WTC11 (cell line): Measurements from ENCODE around the gene MAPK12.

Experiments used
- CTCF ChIP-seq: fragments of 200-600 bp; IDR thresholded peaks from 2 replicates; pipeline ENCODE4 v1.8.0; 2022; ENCODE audit warnings: antibody characterized with exemption
- ETV6 ChIP-seq: sonication (generic); formaldehyde crosslinking; IDR thresholded peaks from 2 replicates; pipeline ENCODE4 v1.8.1; 2022; ENCODE audit warnings: mild to moderate bottlenecking, missing genetic modification reagents
- MAX ChIP-seq: sonication (generic); formaldehyde crosslinking; IDR thresholded peaks from 2 replicates; pipeline ENCODE4 v1.8.0; 2022; ENCODE audit warnings: mild to moderate bottlenecking, missing genetic modification reagents
- MYBL2 ChIP-seq: sonication (generic); formaldehyde crosslinking; IDR thresholded peaks from 2 replicates; pipeline ENCODE4 v1.8.1; 2023; ENCODE audit warnings: mild to moderate bottlenecking, moderate library complexity, missing genetic modification reagents
- NFE2L1 ChIP-seq: sonication (generic); formaldehyde crosslinking; IDR thresholded peaks from 2 replicates; pipeline ENCODE4 v1.8.1; 2023; ENCODE audit warnings: missing genetic modification reagents
- NFYB ChIP-seq: sonication (generic); formaldehyde crosslinking; conservative IDR thresholded peaks from 2 replicates; pipeline ENCODE4 v1.8.0; 2022; ENCODE audit warnings: low read depth, missing genetic modification reagents
- OVOL2 ChIP-seq: fragments of 250-450 bp; sonication (Bioruptor Pico); IDR thresholded peaks from 2 replicates; pipeline ENCODE4 v1.9.0; 2021; ENCODE audit warnings: mild to moderate bottlenecking, borderline replicate concordance
- TCF7 ChIP-seq: sonication (generic); formaldehyde crosslinking; IDR thresholded peaks from 2 replicates; pipeline ENCODE4 v1.8.0; 2022; ENCODE audit warnings: mild to moderate bottlenecking, low read depth, missing genetic modification reagents, moderate library complexity
- ZNF232 ChIP-seq: sonication (generic); formaldehyde crosslinking; IDR thresholded peaks from 2 replicates; pipeline ENCODE4 v1.8.0; 2022; ENCODE audit warnings: mild to moderate bottlenecking, missing genetic modification reagents

DNA sequence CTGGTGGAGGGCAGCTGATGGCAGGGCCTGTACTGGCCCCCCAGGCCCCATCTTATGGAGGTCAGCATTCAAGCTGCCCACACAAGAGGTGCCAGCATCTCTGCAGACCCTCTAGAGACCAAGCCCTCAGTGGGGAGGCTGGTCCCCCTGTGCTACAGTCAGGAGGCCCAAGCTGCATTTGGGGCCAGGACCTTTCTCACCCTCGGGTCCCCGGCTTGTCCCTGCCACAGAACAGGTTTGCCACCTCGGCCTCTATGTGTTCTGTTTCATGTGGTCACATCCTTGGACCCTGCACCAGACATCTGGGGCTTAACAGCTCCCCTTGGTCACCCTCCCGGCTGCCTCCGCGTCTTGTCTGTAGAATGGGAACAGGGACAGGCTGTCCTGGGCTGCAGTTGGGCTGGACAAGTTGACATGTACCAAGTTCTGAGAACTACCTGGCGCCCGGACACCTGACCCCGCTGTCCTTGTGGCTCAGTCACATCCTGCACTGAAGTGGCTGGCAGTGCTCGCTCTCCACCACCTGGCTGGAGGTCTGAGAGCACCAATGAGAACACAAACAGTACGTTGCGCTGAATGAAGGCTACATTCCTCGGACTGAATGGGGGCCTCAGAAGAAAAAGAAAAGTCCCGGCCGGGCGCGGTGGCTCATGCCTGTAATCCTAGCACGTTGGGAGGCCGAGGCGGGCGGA is 48.7 kb upstream of the MAPK12 start:
- TF ChIP-seq CTCF (no peak), MAX (CRISPR knock-in tag) (no peak), ZNF232 (CRISPR knock-in tag) (no peak), OVOL2 (CRISPR knock-in tag) (no peak), NFE2L1 (no peak), TCF7 (CRISPR knock-in tag) (no peak), MYBL2 (CRISPR knock-in tag) (no peak), ETV6 (CRISPR knock-in tag) (no peak), NFYB (CRISPR knock-in tag) (no peak)
